ENCODE data around the gene GCNT3.
"Not testable (repeated sequence)": the region's sequence is repeated elsewhere in the genome, so short reads cannot be mapped to it uniquely, and the experiment has no call there.

Gene GCNT3

GRCh38 chr15:59622289-59622688, 10.7 kb downstream of the GCNT3 start:
- DNase-seq, result peak; percentile 71 to 74

DNA sequence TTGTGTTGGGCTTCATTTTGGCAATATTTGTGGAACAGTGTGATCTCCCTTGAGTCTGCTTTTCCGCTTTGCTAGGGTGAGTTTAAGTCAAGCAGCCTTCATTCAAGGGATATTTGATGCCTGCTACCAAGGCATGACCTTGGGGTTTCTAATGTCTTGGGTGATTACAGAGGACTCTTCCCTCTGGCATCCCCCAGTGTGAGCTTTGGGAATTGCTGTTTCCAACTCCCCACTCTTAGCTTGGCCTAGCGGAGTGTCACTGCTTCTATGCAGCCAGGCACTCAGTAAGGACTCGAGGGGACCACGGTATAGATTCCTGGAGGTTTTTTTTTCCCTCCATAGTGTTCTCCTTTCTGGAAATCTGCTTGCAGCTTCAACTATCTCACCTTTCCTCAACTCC, 21.1 kb downstream of the GCNT3 start:
- DNase-seq, result no peak

GRCh38 chr15:59636184-59636583, 24.6 kb downstream of the GCNT3 start:
- DNase-seq, result no peak

DNA sequence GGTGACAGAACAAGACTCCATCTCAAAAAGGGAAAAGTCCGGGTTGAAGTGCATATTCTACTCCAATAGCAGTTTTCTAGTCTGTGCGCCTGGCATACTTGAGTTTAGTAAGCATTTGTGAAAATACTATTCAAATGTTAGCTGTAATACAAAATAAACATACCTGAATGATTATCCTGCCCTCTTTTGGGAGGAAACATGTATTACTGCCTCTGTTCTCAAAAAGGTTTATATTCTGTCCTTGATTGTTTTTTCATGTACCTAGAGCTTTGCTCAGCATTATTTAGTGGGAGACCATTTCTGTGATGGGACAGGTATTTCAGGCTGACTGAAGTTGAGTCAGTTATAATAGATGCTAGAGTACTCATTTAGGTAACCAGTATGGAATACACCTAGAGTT, 25.9 kb downstream of the GCNT3 start:
- DNase-seq, result not testable (repeated sequence)

DNA sequence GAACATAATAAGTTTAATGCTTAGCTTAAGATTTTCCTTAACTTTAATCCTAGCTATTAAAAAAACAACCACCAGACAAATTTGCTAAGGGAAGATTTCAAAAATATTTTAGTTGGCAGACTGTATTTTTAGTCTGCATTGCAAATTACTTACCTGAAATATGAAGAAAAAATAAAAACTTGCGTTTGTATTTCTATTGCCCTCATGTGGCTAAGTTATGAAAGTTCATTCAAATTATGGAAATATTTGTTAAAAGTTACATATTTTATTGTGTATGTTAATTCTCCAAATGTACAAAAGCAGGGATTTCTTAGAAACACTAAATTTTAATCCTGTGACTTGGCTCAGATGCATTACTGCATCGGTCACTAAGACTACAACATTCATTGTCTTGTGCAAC, 30.8 kb downstream of the GCNT3 start:
- no peak for DNase-seq

DNA sequence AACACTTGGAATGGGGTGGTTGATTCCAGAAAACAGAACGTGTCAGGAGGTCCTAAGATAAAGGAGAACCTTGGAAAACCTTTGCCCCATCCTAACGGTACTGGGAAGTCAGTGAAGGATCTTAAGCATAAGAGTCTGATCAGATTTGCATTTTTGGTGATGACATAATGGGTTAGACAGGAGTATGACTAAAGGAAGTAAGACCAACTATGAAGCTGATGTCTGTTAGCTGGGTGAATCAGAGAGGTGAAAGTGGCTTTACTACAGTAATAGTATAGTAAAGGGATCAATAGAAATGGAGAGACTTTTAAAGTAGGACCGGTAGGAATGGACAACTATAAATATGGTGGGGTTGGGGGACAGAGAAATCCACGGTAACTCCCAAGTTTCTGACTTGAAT, 33.2 kb downstream of the GCNT3 start:
- DNase-seq, result no peak

GRCh38 chr15:59645812-59646211, 34.2 kb downstream of the GCNT3 start:
- not testable (repeated sequence) for DNase-seq

DNA sequence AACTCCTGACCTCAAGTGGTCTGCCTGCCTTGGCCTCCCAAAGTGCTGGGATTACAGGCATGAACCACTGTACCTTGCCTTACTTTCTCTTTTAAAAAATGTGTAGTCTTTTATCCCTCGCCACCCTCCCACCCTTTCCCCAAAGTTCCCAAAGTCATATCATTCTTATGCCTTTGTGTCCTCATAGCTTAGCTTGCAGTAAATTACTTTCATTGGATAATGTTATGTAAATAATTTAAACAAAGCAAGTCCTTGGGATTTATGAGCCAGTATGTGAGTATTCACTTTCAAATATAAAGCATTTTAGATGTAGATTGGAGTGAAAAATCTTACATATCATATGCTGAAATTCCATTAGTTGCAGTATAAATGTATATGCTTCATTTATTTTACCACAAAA, 34.7 kb downstream of the GCNT3 start:
- DNase-seq, result no peak

- DNase-seq, result no peak
Measured at GRCh38 chr15:59647085-59647484, 35.5 kb downstream of the GCNT3 start.

DNA sequence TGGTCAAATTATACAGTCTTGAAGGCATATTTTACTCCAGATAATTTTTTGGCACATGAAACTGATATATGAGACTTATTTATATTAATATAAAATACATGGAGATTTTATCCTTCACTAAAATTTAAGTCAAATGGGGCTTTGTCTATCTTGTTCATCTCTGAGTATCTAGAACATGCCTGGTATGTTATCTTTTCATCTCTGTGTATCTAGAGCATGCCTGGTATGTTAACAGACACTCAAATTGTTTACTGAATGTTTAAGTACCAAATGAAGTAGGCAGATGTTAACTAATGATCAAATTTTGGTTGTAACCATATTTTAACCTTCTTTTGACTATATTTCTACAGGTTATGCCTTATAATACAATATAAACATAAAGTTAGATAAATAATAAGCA, 38.0 kb downstream of the GCNT3 start:
- no peak for DNase-seq

- no peak for DNase-seq
Measured at GRCh38 chr15:59654046-59654445, 42.5 kb downstream of the GCNT3 start.

GRCh38 chr15:59656897-59657634, 45.5 kb downstream of the GCNT3 start, which contains the start of gene GTF2A2:
TSS of gene GTF2A2 (minus strand) at chr15:59657515. CDS start at chr15:59652277, 5,238 bp downstream.
- DNase-seq, result peak; percentile 94 to 96

DNA sequence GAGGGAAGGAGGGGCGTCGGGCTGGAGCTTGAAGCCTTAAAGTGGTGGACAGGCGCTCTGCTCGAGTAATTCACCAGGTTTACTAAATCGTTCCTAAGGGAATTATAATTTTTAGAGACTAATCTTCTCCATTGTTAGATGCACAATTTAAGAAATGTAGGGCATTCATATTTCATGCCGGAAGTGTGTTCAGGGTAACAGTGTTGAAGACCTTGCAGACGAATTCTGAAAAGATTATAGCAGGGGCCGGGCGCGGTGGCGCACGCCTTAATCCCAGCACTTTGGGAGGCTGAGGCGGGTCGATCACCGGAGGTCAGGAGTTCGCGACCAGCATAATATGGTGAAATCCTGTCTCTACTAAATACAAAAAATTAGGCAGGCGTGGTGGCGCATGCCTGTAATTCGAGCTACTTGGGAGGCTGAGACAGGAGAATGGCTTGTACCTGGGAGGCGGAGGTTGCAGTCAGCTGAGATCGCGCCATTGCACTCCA, 46.1 kb downstream of the GCNT3 start:
- DNase-seq, result no peak

DNA sequence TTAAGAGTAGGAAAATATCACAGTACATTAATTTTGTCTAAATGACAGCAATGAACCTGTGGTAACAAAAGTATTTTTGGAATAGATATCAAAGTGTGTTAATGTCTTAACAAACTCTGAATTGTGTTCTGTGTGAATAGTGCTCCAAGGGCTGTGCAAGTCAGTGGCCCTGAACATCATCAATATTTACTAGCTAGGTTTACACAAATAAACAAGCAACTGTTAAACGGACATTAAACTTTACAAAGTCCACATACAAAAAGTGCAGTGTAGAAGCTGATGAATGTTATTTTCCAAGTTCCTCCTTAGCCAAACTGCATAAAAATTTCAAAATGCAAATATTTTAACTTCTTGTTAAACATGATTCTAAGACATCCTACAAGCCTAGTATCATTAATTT, 47.8 kb downstream of the GCNT3 start:
- DNase-seq, result no peak

DNA sequence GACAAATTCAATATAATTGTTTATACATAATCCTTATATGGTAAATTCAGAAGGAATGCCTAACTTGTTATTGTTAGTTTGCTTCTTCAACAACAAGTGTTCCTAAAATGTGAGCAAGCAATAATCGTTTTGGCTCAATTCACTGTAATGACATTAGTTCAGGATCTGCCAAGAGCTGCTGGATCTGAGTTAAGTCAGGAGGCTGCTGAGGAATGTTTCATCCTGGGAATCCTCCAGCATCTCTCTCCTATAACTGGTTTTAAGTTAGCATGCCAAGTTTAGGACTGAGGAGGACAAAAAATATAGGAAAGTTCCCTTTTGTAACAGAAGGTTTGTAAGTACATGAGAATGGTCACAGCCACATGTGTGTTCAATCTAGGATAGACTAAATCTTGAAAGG, 50.7 kb downstream of the GCNT3 start:
- no peak for DNase-seq

DNA sequence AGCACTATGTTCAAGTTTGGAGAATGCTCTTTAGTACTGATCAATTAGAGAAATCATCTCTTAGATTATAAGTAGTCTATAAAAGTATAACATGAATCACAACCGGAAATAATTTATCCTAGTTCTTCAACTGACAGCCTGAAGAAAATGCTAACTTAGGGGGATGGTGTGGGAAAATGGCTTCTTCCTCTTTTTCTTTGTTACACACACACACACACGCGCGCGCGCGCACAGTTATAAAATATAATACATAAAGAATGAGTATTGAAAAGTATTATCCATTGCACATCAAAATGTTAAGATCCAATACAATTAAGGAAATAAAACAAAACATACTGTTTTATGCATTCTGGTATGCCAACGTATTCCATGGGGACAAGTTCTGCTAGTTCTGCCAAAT, 57.0 kb downstream of the GCNT3 start:
- no peak for DNase-seq
